Karpas-422 (cell line): ENCODE measurements around the gene DYRK4. TPM values are rescaled to one million over a fixed set of nuclear protein-coding genes. Genes with fewer than 3 reads are reported as not detected.

ENCODE experiments used
- DNase-seq: peaks from one replicate; pipeline ENCODE4 v3.0.0-alpha.2; 2015
- H2AFZ ChIP-seq: fragments of 200-600 bp; sonication (generic); 2 replicates; pipeline ENCODE4 v1.6.1; 2014; ENCODE audit warnings: antibody characterized with exemption, low read length, mixed read lengths
- H3K27ac ChIP-seq: fragments of 200-600 bp; sonication (generic); 2 replicates; pipeline ENCODE4 v1.5.1; 2014; ENCODE audit warnings: mild to moderate bottlenecking, low read length, moderate library complexity
- H3K27me3 ChIP-seq: fragments of 200-600 bp; sonication (generic); 2 replicates; pipeline ENCODE4 v1.6.1; 2014; ENCODE audit warnings: low read length, mixed read lengths
- H3K36me3 ChIP-seq: fragments of 200-600 bp; sonication (generic); 2 replicates; pipeline ENCODE4 v1.6.1; 2014; ENCODE audit warnings: low read length, mixed read lengths; ENCODE audit not compliant: insufficient read depth
- H3K4me1 ChIP-seq: fragments of 200-600 bp; sonication (generic); 2 replicates; pipeline ENCODE4 v1.6.1; 2014; ENCODE audit warnings: mild to moderate bottlenecking, low read length, mixed read lengths
- H3K4me2 ChIP-seq: fragments of 200-600 bp; sonication (generic); 2 replicates; pipeline ENCODE4 v1.6.1; 2014; ENCODE audit warnings: low read length, low read depth, mild to moderate bottlenecking; ENCODE audit not compliant: poor library complexity, severe bottlenecking
- H3K4me3 ChIP-seq: fragments of 200-600 bp; sonication (generic); 2 replicates; pipeline ENCODE4 v1.5.1; 2014; ENCODE audit warnings: mild to moderate bottlenecking, antibody characterized with exemption, low read length, mixed read lengths
- H3K79me2 ChIP-seq: fragments of 200-600 bp; sonication (generic); 2 replicates; pipeline ENCODE4 v1.6.1; 2014; ENCODE audit warnings: mild to moderate bottlenecking, low read length, mixed read lengths
- H3K9ac ChIP-seq: fragments of 200-600 bp; sonication (generic); 2 replicates; pipeline ENCODE4 v1.6.0; 2014; ENCODE audit warnings: low read length
- H3K9me2 ChIP-seq: fragments of 200-600 bp; sonication (generic), shearing (Covaris generic); replicated peaks from 2 replicates; pipeline ENCODE4 v1.6.0; 2014; ENCODE audit warnings: mild to moderate bottlenecking, low read length, moderate library complexity; ENCODE audit not compliant: insufficient read depth
- H3K9me3 ChIP-seq: fragments of 300-700, 200-600 bp; sonication (generic); 2 replicates; pipeline ENCODE4 v1.6.1; 2014; ENCODE audit warnings: low read length, mixed read lengths
- H4K20me1 ChIP-seq: fragments of 200-600 bp; sonication (generic); 2 replicates; pipeline ENCODE4 v1.6.1; 2014; ENCODE audit warnings: mild to moderate bottlenecking, antibody characterized with exemption, low read length, low read depth; ENCODE audit not compliant: insufficient read depth
- total RNA-seq: library from RNA; depleted of rRNA; stranded (reverse); fragments of >200 nt; shearing (Covaris generic); gene quantifications from 2 replicates; pipeline ENCODE4 v1.2.3, GENCODE V29; 2014; ENCODE audit warnings: low replicate concordance

The DYRK4 gene
- total RNA-seq, 1 experiment from 2014 or later = 44.9 TPM

- no peak overlapping the region for H3K4me3 ChIP-seq
Observed at GRCh38 chr12:4587108-4587507, 25.1 kb downstream of the DYRK4 start.

GRCh38 chr12:4588916-4589315, 26.9 kb downstream of the DYRK4 start:
- Histone ChIP-seq H3K36me3 (no peaks in the 10 kb centered on the region), H3K9me2 (no peaks in the 10 kb centered on the region), H3K9ac (no peak overlapping the region), H2AFZ (no peak overlapping the region), H3K79me2 (no peaks in the 10 kb centered on the region), H3K4me2 (no peak overlapping the region), H3K4me1 (peaks cover 37% of the 10 kb centered on the region), H3K27me3 (no peaks in the 10 kb centered on the region), H3K27ac (no peak overlapping the region), H4K20me1 (no peaks in the 10 kb centered on the region), H3K9me3 (no peaks in the 10 kb centered on the region), H3K4me3 (no peak overlapping the region)
- no peak for DNase-seq

More at GRCh38 chr12:4587108-4587507, 25.1 kb downstream of the DYRK4 start:
- Histone ChIP-seq H3K9me3 (no peaks in the 10 kb centered on the region), H3K27me3 (no peaks in the 10 kb centered on the region), H3K79me2 (no peaks in the 10 kb centered on the region), H3K4me2 (peak overlapping the region; percentile 23), H3K27ac (no peak overlapping the region), H3K36me3 (no peaks in the 10 kb centered on the region), H3K4me1 (peaks cover 39% of the 10 kb centered on the region), H3K9ac (no peak overlapping the region), H2AFZ (no peak overlapping the region), H4K20me1 (no peaks in the 10 kb centered on the region), H3K9me2 (no peaks in the 10 kb centered on the region)
- no peak for DNase-seq

- H3K4me3 ChIP-seq = no peak overlapping the region
Observed at GRCh38 chr12:4589941-4590340, 27.9 kb downstream of the DYRK4 start.

GRCh38 chr12:4591180-4591687, 29.2 kb downstream of the DYRK4 start:
- Histone ChIP-seq H3K36me3 (no peaks in the 10 kb centered on the region), H2AFZ (no peak overlapping the region), H3K79me2 (no peaks in the 10 kb centered on the region), H3K9me3 (no peaks in the 10 kb centered on the region), H3K27me3 (no peaks in the 10 kb centered on the region), H3K27ac (no peak overlapping the region), H4K20me1 (no peaks in the 10 kb centered on the region), H3K4me2 (no peak overlapping the region), H3K9ac (no peak overlapping the region), H3K4me1 (peaks cover 27% of the 10 kb centered on the region), H3K9me2 (no peaks in the 10 kb centered on the region), H3K4me3 (no peak overlapping the region)
- DNase-seq = no peak

More at GRCh38 chr12:4589941-4590340, 27.9 kb downstream of the DYRK4 start:
- Histone ChIP-seq H3K9ac (no peak overlapping the region), H4K20me1 (no peaks in the 10 kb centered on the region), H3K79me2 (no peaks in the 10 kb centered on the region), H3K27me3 (no peaks in the 10 kb centered on the region), H3K4me1 (peaks cover 27% of the 10 kb centered on the region), H3K9me2 (no peaks in the 10 kb centered on the region), H3K36me3 (no peaks in the 10 kb centered on the region), H2AFZ (no peak overlapping the region), H3K27ac (no peak overlapping the region), H3K4me2 (no peak overlapping the region), H3K9me3 (no peaks in the 10 kb centered on the region)
- DNase-seq = no peak

GRCh38 chr12:4595881-4596280, 33.9 kb downstream of the DYRK4 start:
- no peak overlapping the region for H3K27ac ChIP-seq
- no peak overlapping the region for H2AFZ ChIP-seq
- peaks cover 15% of the 10 kb centered on the region for H3K4me1 ChIP-seq
- H3K36me3 ChIP-seq = no peaks in the 10 kb centered on the region
- H3K9ac ChIP-seq = no peak overlapping the region
- H3K4me2 ChIP-seq = no peak overlapping the region
- no peaks in the 10 kb centered on the region for H3K9me2 ChIP-seq
- no peak for DNase-seq
- H3K4me3 ChIP-seq = no peak overlapping the region
- H3K9me3 ChIP-seq = no peaks in the 10 kb centered on the region
- H4K20me1 ChIP-seq = no peaks in the 10 kb centered on the region
- H3K27me3 ChIP-seq = no peaks in the 10 kb centered on the region
- H3K79me2 ChIP-seq = no peaks in the 10 kb centered on the region

GRCh38 chr12:4603421-4603820, 41.4 kb downstream of the DYRK4 start:
- Histone ChIP-seq H4K20me1 (no peaks in the 10 kb centered on the region), H2AFZ (no peak overlapping the region), H3K9ac (no peak overlapping the region), H3K4me2 (no peak overlapping the region), H3K4me3 (no peak overlapping the region), H3K27me3 (no peaks in the 10 kb centered on the region), H3K36me3 (no peaks in the 10 kb centered on the region), H3K9me3 (no peaks in the 10 kb centered on the region), H3K27ac (no peak overlapping the region), H3K4me1 (peaks cover 27% of the 10 kb centered on the region), H3K79me2 (peaks cover 3% of the 10 kb centered on the region; the same call in 1 of the 2 replicates), H3K9me2 (no peaks in the 10 kb centered on the region)
- no peak for DNase-seq

GRCh38 chr12:4603946-4604345, 41.9 kb downstream of the DYRK4 start:
- H3K79me2 ChIP-seq = peaks cover 3% of the 10 kb centered on the region; the same call in 1 of the 2 replicates
- no peak overlapping the region for H3K4me2 ChIP-seq
- H3K9me3 ChIP-seq = no peaks in the 10 kb centered on the region
- DNase-seq = no peak
- H3K27ac ChIP-seq = no peak overlapping the region
- H4K20me1 ChIP-seq = no peaks in the 10 kb centered on the region
- no peaks in the 10 kb centered on the region for H3K36me3 ChIP-seq
- no peaks in the 10 kb centered on the region for H3K9me2 ChIP-seq
- H3K27me3 ChIP-seq = no peaks in the 10 kb centered on the region
- H3K9ac ChIP-seq = no peak overlapping the region
- H3K4me1 ChIP-seq = peaks cover 27% of the 10 kb centered on the region
- no peak overlapping the region for H3K4me3 ChIP-seq
- no peak overlapping the region for H2AFZ ChIP-seq

- DNase-seq = peak; percentile 95
- H2AFZ ChIP-seq = peak overlapping the region; percentile 97
- peaks cover 27% of the 10 kb centered on the region for H3K4me1 ChIP-seq
- H3K9me2 ChIP-seq = no peaks in the 10 kb centered on the region
- no peaks in the 10 kb centered on the region for H3K36me3 ChIP-seq
- H3K27ac ChIP-seq = no peak overlapping the region
- peak overlapping the region; percentile 88 for H3K4me3 ChIP-seq
- peaks cover 3% of the 10 kb centered on the region; the same call in 1 of the 2 replicates for H3K79me2 ChIP-seq
- no peaks in the 10 kb centered on the region for H3K27me3 ChIP-seq
- H3K9ac ChIP-seq = peak overlapping the region; percentile 80
- H3K9me3 ChIP-seq = no peaks in the 10 kb centered on the region
- no peaks in the 10 kb centered on the region for H4K20me1 ChIP-seq
- H3K4me2 ChIP-seq = peak overlapping the region; percentile 91
Observed at GRCh38 chr12:4604684-4605193, 42.7 kb downstream of the DYRK4 start.
